ENCODE data around the gene IL6. TPM values are rescaled to one million over a fixed set of nuclear protein-coding genes. Genes with fewer than 3 reads are reported as not detected.
"Not testable (repeated sequence)": the region's sequence is repeated elsewhere in the genome, so short reads cannot be mapped to it uniquely, and the experiment has no call there.

IL6 gene
- total RNA-seq, 4 donors from 2014 or later, result 17.7 to 381 (median 111) TPM

DNA sequence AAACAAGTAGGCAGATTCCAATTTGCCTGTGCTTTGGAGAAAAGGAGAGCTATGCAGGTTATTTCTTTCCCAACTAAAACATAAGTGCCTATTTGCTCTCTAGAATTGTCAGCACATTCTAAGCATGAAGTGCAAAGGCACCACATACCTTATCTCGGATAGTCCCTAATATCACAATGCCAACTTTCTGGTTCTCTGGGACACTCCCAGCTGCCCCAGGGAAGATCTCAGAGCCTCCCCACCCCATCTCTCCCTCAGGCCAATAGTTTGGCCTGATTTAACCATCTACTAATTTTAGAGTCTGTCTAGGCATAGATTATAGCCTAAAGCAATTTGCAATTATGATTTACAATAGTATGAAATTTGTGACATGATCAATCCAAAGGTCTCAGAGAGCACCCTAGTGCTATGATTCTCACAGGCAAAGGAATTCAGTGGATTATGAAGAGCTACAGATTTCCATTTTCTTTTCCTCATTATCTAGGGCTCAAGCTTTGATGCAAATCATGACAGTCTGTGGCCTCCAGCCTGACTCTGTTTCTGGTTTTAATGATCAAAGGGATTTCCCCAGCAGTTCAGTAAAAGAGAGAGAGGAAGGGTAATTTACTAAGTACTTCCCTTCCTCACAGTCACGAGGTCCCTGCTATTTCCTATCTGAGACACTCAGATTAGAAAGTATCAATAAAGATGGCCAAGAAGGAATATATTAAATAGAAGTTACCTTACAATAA is 29.0 kb upstream of the IL6 start:
- ATAC-seq (ENCODE audit: low FRiP score) (no peak), DNase-seq (ENCODE audit: low spot score) (no peak)
- TF ChIP-seq, protein P1, sequence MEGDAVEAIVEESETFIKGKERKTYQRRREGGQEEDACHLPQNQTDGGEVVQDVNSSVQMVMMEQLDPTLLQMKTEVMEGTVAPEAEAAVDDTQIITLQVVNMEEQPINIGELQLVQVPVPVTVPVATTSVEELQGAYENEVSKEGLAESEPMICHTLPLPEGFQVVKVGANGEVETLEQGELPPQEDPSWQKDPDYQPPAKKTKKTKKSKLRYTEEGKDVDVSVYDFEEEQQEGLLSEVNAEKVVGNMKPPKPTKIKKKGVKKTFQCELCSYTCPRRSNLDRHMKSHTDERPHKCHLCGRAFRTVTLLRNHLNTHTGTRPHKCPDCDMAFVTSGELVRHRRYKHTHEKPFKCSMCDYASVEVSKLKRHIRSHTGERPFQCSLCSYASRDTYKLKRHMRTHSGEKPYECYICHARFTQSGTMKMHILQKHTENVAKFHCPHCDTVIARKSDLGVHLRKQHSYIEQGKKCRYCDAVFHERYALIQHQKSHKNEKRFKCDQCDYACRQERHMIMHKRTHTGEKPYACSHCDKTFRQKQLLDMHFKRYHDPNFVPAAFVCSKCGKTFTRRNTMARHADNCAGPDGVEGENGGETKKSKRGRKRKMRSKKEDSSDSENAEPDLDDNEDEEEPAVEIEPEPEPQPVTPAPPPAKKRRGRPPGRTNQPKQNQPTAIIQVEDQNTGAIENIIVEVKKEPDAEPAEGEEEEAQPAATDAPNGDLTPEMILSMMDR (IDR thresholded peaks at IDR 0.05), result no peak

DNA sequence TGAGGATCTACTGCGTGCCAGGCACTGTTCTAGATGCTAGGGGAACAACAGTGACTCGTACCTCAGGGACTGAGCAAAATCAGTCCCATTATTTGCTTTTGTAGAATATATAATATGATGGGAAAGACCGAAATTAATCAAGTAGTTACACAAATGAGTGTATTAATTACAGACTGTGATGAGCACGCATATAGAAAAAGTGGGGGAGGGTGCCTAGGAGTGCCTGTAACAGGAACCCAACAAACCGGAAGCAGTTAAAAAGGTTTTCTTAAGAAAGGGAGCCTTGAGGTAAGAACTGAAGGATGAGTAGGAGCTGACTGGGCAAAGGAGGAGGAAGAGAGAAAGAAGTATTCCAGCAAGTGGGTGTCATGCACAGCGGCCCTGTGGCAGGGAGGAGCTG is 28.2 kb upstream of the IL6 start:
- ATAC-seq (ENCODE audit: low FRiP score), result no peak
- TF ChIP-seq, protein P1 (IDR thresholded peaks at IDR 0.05), result no peak
- no peak for DNase-seq (ENCODE audit: low spot score)

DNA sequence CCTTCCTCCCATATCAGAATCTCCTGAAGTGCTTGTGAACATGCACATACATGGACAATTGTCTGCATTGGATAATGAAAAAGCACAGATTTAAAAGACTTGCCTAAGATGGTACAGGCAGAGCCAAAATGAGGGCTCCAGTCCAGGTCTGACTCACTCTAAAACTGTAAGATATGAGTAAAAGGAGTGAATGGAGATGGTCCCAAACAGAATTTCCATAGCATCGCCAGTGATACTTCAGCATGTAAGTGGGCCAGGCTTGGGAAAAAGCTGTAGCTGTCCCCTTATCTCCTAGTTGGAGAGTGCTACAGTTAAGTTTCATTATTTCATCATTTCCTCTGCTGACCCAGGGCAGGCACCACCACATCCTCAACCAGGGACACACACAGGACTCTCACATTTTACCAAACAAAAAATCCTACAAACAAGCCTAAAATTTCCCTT is 26.4 kb upstream of the IL6 start:
- no peak for DNase-seq (ENCODE audit: low spot score)
- TF ChIP-seq, protein P1 (IDR thresholded peaks at IDR 0.05), result no peak
- peak; percentile 80 for ATAC-seq (ENCODE audit: low FRiP score)

DNA sequence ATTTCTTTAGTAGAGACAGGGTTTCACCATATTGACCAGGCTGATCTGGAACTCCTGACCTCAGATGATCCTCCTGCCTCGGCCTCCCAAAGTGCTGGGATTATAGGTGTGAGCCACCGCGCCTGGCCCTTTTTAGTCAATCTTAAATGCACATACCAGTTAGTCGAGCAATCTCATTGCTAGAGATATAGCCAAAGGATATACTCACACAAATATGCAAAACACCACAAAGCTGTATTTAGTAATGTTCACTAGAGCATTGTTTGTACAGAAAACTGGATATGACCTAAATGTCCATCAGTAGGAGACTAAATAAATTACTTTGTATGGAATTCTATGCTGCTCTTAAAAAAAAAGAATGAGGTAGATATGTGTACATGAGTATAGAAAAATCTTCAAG is 24.5 kb upstream of the IL6 start:
- no peak for DNase-seq (ENCODE audit: low spot score)
- TF ChIP-seq, protein P1 (IDR thresholded peaks at IDR 0.05), result no peak
- ATAC-seq (ENCODE audit: low FRiP score), result no peak

DNA sequence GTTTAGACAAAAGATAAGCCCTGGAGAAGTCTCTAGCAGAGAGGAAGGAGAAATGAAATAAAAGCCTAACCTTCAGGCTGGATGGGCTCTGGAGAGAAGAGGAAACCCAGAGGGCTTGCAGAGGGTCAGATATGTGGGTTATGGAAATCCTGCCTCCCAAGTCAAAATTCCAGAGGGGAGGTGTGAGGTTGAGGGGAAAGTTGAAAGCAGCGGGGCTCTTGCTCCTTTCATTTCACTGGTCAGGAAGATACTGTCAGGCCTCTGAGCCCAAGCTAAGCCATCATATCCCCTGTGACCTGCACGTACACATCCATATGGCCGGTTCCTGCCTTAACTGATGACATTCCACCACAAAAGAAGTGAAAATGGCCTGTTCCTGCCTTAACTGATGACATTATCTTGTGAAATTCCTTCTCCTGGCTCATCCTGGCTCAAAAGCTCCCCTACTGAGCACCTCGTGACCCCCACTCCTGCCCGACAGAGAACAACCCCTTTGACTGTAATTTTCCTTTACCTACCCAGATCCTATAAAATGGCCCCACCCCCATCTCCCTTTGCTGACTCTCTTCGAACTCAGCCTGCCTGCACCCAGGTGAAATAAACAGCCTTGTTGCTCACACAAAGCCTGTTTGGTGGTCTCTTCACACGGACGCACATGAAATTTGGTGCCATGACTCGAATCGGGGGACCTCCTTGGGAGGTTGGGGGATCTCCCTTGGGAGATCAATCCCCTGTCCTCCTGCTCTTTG is 23.7 kb upstream of the IL6 start:
- DNase-seq (ENCODE audit: low spot score); ATAC-seq (ENCODE audit: low FRiP score): not testable (repeated sequence)

DNA sequence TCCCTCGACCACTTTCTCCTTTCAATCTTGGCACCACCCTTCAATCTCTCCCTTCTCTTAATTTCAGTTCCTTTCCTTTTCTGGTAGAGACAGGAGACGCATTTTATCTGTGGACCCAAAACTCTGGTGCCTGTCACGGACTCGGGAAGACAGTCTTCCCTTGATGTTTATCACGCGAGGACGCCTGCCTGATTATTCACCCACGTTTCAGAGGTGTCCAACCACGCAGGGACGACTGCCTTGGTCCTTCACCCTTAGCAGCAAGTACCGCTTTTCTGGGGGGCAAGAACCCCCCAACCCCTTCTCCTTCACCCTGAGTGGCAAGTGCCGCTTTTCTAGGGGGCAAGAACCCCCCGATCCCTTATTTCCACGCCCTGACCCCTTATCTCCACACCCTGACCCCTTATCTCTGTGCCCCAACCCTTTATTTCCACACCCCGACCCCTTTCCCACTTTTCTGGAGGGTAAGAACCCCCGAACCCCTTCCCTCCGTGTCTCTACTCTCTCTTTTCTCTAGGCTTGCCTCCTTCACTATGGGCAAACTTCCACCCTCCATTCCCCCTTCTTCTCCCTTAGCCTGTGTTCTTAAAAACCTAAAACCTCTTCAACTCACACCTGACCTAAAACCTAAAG is 22.9 kb upstream of the IL6 start:
- not testable (repeated sequence) for ATAC-seq (ENCODE audit: low FRiP score); DNase-seq (ENCODE audit: low spot score)

DNA sequence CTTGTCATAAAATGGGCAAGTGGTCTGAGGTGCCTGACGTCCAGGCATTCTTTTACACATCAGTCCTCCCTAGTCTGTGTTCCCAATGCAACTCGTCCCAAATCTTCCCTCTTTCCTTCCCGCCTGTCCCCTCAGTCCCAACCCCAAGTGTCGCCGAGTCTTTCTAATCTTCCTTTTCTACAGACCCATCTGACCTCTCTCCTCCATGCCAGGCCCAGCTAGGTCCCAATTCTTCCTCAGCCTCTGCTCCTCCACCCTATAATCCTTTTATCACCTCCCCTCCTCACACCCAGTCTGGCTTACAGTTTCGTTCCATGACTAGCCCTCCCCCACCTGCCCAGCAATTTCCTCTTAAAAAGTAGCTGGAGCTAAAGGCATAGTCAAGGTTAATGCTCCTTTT is 22.3 kb upstream of the IL6 start:
- ATAC-seq (ENCODE audit: low FRiP score); DNase-seq (ENCODE audit: low spot score): not testable (repeated sequence)

DNA sequence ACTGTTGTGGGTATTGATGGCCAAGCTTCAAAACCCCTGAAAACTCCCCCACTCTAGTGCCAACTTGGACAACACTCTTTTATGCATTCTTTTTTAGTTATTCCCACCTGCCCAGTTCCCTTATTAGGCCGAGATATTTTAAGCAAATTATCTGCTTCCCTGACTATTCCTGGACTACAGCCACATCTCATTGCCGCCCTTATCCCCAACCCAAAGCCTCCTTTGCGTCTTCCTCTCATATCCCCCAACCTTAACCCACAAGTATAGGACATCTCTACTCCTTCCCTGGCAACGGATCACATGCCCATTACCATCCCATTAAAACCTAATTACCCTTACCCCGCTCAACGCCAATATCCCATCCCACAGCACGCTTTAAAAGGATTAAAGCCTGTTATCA is 21.1 kb upstream of the IL6 start:
- not testable (repeated sequence) for DNase-seq (ENCODE audit: low spot score); ATAC-seq (ENCODE audit: low FRiP score)

DNA sequence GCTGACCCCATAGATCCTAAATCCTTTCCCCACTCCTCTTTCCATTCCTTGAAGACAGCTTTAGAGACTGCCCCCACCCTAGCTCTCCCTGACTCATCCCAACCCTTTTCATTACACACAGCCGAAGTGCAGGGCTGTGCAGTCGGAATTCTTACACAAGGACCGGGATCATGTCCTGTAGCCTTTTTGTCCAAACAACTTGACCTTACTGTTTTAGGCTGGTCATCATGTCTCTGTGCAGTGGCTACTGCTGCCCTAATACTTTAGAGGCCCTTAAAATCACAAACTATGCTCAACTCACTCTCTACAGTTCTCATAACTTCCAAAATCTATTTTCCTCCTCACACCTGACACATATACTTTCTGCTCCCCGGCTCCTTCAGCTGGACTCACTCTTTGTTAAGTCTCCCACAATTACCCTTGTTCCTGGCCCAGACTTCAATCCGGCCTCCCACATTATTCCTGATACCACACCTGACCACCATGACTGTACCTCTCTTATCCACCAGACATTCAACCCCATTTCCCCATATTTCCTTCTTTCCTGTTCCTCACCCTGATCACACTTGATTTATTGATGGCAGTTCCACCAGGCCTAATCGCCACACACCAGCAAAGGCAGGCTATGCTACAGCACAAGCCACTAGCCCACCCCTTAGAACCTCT is 19.8 kb upstream of the IL6 start:
- DNase-seq (ENCODE audit: low spot score); ATAC-seq (ENCODE audit: low FRiP score): not testable (repeated sequence)

DNA sequence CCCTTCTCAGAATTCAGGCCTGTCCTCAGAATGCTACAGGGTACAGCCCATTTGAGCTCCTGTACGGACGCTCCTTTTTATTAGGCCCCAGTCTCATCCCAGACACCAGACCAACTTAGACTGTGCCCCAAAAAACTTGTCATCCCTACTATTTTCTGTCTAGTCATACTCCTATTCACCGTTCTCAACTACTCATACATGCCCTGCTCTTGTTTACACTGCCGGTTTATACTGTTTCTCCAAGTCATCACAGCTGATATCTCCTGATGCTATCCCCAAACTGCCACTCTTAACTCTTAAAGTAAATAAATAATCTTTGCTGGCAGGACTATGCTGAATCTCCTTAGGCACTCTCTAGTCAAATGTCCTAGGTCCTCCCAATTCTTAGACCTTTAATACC is 18.8 kb upstream of the IL6 start:
- ATAC-seq (ENCODE audit: low FRiP score), result not testable (repeated sequence)

DNA sequence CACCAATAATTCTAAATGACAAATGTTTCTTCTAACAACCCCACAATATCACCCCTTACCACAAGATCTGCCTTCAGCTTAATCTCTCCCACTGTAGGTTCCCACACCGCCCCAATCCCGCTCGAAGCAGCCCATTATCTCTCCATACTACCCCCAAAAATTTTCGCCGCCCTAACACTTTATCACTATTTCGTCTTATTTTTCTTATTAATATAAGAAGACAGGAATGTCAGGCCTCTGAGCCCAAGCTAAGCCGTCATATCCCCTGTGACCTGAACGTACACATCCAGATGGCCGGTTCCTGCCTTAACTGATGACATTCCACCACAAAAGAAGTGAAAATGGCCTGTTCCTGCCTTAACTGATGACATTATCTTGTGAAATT is 18.3 kb upstream of the IL6 start:
- ATAC-seq (ENCODE audit: low FRiP score); DNase-seq (ENCODE audit: low spot score): not testable (repeated sequence)

More for the DNA sequence above, 18.8 kb upstream of the IL6 start:
- DNase-seq (ENCODE audit: low spot score), result not testable (repeated sequence)

DNA sequence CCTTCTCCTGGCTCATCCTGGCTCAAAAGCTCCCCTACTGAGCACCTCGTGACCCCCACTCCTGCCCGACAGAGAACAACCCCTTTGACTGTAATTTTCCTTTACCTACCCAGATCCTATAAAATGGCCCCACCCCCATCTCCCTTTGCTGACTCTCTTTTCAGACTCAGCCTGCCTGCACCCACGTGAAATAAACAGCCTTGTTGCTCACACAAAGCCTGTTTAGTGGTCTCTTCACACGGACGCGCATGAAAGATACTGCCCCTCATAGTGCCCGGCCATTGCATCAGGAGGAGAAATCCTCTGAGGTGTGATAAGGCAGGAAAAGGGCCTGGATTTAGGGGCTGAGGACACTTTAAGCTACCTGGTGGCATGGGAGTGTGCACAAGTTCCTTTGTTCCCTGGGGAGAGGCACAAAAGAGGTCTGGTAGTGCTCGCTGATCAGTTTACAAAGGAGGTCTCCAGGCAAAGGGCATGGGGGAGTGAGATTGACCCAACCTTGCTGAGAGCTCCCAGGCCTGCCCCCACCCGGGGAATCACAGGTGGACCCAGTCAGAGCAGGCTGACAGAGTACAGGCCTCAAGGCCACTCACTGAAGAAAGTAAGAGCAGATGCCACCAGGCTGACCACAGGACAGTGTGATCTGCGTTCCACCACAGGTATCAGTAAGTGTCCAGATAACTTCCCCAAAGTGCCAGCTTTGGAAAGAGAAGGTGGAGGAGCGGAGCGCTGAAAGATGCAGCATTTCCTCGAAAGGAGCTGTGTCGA is 17.8 kb upstream of the IL6 start:
- DNase-seq (ENCODE audit: low spot score); ATAC-seq (ENCODE audit: low FRiP score): not testable (repeated sequence)

All from omental fat pad (tissue), 4 donors.